ENCODE results near the gene MACF1. TPM values are rescaled to one million over a fixed set of nuclear protein-coding genes. Genes with fewer than 3 reads are reported as not detected.
"Not testable (repeated sequence)": the region's sequence is repeated elsewhere in the genome, so short reads cannot be mapped to it uniquely, and the experiment has no call there.

Gene MACF1, protein sequence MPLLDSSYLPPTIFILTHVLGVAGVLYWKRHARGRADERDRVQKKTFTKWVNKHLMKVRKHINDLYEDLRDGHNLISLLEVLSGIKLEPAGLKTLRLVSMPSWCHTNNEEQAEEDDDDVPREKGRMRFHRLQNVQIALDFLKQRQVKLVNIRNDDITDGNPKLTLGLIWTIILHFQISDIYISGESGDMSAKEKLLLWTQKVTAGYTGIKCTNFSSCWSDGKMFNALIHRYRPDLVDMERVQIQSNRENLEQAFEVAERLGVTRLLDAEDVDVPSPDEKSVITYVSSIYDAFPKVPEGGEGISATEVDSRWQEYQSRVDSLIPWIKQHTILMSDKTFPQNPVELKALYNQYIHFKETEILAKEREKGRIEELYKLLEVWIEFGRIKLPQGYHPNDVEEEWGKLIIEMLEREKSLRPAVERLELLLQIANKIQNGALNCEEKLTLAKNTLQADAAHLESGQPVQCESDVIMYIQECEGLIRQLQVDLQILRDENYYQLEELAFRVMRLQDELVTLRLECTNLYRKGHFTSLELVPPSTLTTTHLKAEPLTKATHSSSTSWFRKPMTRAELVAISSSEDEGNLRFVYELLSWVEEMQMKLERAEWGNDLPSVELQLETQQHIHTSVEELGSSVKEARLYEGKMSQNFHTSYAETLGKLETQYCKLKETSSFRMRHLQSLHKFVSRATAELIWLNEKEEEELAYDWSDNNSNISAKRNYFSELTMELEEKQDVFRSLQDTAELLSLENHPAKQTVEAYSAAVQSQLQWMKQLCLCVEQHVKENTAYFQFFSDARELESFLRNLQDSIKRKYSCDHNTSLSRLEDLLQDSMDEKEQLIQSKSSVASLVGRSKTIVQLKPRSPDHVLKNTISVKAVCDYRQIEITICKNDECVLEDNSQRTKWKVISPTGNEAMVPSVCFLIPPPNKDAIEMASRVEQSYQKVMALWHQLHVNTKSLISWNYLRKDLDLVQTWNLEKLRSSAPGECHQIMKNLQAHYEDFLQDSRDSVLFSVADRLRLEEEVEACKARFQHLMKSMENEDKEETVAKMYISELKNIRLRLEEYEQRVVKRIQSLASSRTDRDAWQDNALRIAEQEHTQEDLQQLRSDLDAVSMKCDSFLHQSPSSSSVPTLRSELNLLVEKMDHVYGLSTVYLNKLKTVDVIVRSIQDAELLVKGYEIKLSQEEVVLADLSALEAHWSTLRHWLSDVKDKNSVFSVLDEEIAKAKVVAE (N-terminal part only)
- 653 and 751 TPM in 2 replicates for total RNA-seq

DNA sequence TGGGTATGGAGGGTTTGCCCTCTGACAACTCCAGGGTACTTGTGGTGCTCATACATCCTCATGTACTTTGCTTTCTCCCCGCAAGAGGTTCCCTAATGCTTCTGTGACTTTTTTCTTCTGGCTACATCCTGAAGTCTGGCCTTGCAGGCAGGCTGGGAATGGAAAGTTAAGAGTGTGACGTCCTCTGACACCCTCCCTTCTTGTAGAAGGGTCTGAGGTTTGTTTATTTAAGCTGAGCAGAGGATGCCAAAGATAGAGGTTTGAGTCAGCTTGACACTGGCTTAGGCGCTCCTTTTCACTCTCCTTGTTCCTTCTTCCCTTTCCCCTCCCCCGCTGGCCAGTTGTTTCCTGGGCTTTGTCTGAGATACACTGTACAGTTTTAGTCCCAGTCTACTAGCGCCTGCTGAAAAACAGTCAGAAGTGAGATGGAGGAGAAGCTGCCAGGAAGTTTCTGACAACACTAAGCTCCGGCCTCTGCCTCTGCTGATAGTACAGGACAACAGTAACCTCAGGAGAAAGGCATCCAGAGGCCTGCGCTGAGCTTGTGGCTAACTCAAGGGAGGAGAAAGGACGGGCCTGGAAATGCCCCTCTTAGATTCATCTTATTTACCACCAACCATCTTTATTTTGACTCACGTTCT, at the start of gene MACF1:
TSS of gene MACF1 (plus strand) at position 255 of the 641 bp plus-strand sequence. CDS start at position 583, 328 bp downstream.
- peak; percentile 92 for DNase-seq

- DNase-seq: no peak
These were observed 47.2 kb upstream of the MACF1 start for GRCh38 chr1:39157304-39157703.

DNA sequence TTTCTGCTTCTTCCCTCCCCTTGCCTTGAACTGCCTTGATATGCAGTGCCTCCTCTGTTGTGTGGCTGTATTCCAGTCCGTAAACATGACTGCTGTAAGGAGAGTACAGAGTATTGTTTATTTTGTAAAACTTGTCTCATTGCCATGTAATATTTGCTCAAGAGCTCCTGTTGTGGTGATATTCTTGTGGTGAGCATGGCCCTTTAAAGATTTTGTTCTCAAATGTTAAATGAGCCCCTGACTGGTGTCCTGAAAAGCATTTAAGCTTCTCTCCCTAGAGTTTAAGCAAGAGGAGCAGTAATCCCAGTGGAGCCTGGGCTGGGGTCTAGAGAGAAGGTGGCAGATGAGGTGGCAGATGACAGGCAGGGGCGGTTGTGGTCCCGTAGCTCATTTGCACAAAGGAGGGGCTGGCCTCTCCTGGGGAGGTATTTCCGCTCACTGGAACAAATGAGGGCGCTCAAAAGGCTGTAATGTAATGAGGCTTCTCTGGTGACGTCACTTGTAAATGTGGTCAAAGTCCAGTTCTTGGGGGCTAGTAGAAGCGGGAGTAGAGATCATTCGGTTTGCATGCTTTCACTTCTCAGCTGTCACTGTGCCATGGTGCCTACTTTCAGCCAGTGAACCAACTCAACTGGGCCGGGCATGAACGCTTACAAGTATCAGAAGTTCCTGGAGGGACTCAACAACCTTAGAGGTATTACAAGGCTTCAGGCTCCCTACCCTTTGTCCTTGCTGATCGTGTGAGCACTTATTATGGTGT, 46.0 kb upstream of the MACF1 start:
- DNase-seq: no peak

DNA sequence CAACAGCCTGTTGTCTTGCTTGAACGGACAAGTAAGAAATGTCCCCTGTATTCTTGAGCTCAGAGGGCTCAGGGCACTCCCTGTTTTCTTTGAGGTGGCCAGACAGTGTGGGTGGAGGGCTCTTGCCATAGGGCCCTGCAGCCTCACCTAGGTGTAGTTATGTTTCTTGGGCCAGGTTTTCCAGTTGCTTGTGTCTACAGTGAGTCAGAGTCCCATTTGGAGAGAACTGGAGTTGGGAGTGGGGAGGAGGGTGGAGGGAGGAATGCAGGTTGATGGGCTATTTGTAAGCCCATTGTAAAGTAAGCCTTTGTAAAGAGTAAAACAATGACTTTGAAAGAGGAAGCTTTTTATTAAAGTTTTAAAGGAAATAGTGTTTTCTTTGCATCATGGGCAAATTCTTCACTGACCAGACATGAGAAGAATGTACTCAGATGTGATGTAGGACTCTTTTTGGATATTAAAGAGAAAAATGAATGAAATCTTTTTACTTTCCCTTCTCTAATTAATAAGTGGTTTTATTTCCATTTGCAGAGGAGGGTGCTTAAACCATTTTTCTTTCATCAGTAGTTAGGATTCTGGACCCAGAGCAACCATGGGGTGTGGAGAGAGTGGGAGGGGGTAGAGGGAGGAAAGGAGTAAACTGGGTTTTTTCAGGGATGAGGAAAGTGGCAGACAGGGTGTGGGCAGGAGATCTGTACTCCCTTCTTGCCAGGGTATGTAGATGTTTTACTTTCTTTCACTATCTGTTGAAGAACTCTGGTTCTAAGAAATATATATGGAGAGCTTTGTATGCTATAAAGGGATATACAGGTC, 45.1 kb upstream of the MACF1 start:
- DNase-seq: peak; percentile 93

DNA sequence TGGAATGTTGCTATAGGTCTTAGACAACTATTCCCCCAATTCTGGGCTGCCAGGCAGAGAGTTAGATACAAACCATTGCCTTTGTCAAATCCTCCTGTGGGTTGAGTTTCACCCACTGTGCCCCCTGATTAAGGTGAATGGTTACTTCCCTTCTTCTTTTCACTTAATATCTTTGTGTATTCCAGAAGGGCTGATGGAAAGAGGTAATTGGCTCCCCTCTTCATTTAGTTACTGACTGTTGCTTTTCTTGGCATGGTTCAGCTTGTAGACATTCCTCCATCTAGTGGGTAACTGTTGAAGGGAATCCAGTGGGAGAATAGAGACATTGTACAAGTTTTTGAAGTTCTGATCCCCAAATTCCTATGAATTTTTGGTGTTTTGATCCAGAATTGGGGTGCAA, 43.8 kb upstream of the MACF1 start:
- DNase-seq: peak; percentile 52

DNA sequence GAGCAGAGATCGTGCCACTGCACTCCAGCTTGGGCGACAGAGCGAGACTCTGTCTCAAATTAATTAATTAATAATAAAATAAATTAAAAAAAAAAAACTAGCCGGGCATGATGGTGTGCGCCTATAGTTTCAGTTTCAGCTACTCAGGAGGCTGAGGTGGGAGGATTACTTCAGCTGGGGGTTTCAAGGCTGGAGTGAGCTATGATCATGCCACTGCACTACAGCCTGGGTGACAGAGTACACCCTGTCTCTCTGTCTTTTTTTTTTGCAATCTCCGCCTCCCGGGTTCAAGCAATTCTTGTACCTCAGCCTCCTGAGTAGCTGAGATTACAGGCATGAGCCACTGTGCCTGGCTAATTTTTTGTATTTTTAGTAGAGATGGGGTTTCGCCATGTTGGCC, 42.7 kb upstream of the MACF1 start:
- DNase-seq: not testable (repeated sequence)

GRCh38 chr1:39163469-39163868, 41.0 kb upstream of the MACF1 start:
- no peak for DNase-seq

DNA sequence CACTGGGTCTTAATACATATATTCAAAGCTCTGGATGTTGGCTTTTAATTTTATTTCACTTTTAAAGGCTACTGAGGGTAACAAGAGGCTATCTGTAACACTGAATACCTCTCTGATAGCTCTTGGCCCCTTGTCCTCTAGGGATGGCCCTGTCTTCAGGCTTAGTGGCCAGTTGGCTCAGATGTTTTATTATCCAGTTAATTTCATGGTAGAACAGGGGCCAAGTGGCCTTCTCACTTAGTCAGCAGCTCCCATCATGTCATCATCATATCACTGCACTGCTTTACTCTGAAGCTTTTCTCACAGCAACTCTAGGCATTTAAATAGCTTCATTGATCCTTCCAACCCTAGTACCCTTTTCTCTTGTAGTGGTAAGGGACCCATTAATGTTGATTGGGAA, 40.2 kb upstream of the MACF1 start:
- no peak for DNase-seq

DNA sequence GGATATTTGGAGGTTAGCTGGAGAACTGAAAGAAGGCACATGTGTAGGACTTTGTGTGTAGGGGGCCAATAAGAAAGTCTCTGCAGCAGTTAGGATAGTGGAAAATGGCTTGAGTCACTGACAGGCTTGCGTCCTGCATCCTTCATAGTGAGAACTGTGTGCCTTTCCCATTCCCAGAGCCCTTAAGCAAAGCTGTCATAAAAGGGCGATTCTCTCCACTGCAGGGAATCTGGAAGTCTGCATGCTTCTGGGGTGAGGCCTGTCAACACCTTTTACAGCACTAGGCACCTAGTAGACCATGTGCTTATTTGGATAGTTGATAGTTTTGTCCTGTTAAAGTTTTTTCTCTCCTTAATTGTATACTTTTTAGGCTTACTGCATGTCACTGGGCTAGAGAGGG, 39.4 kb upstream of the MACF1 start:
- DNase-seq: peak; percentile 61

DNA sequence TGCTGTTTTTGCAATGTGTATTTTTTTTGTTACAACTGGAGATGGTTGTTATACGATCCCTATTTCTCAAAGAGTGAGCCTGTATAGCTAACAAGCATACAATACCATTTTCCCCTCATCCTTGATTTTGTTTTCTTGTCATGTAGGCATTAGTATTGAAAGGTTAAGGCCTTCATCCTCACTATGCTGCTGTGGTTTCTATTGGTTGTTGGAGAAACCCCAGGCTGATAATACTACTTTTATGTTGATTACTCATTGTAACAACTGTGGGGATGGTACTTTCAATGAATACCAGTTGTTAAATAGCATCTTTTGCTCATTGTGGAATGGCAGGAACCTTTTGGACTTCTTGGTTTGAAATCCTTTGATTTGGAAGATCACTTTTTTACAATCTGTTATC, 39.0 kb upstream of the MACF1 start:
- no peak for DNase-seq

DNA sequence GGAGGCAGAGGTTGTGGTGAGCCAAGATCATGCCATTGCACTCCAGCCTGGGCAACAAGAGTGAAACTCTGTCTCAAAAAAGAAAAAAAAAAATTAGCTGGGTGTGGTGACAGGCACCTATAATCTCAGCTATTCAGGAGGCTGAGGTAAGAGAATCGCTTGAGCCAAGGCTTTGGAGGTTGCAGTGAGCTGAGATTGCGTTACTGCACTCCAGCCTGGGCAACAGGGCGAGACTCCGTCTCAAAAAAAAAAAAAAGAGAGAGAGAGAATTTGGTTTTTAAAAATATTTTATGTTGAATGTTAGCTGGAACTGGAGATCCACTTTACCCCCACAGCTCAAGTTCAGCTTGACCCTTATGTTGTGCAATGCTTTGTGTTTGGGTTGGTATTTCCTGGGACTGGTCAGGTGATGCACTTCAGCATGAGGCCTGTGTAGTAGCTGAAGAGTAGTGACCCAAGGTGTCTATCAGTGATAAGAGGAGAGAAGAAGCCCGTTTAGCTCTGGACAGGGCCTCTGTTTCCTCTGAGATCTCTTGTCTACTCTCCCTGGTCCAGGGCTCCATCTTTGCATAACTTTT, 36.8 kb upstream of the MACF1 start:
- peak; percentile 22 for DNase-seq

GRCh38 chr1:39168301-39169080, 36.0 kb upstream of the MACF1 start:
- no peak for DNase-seq

- DNase-seq: no peak
These were observed 33.5 kb upstream of the MACF1 start for GRCh38 chr1:39170731-39171667.

- DNase-seq: no peak
These were observed 31.1 kb upstream of the MACF1 start for GRCh38 chr1:39173119-39173994.

- DNase-seq: no peak
These were observed 30.5 kb upstream of the MACF1 start for GRCh38 chr1:39173995-39174380.

DNA sequence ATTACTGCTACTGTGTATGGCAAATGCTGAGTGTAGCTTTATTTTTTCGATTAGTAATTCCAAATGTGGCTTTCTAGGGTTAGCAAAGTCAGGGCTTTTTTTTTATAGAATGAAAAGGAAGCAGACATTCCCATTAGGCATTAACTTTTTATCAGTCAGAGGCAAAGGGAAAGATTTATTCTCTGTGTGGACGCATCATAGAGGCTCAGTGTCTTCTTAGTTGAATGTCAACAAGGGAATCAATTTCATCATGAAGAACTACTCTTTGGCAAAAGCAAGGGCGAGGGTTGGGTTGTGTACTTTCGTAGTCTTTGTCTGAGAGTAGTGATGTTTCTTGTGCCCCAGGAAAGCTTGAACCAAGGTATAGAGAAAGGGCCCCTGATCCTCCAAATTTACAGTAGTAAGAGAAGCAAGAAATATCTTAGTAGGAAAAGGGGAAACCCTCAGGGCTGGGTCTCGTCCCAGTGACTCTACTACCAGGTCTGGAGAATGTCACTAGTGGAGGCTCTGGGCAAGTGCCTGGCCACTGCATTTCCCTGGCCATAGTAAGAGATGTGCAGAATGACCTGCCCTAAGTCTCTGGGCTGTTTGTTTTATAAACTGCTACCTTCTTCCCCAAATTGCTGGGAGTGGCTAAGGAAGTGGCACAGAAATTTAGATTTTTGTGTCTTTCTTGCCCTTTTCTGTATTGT, 30.0 kb upstream of the MACF1 start:
- DNase-seq: no peak

DNA sequence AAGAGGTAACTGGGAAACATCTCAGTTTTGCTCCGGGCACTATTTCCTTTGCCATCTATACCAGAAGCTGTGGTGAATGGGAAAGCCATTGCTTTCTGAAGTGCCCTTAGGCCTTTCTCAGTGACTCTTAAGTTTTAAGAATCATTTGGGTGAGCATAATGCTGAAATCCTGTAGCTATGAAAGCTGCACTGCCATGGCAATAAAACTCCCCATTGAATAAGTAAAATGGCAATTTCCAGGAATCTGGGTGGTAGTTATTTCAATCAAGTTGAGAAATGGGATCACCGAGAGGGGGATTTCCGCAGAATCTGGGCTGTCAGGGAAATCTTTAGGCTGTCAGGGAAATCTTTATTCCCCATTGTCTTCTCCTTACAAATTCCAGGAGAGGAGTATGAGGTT, 26.8 kb upstream of the MACF1 start:
- DNase-seq: peak; percentile 41
